SK-N-SH (cell line): ENCODE measurements around the gene LHB. TPM values are rescaled to one million over a fixed set of nuclear protein-coding genes. Genes with fewer than 3 reads are reported as not detected.

Experiments used
- CTCF ChIA-PET: fragments of 300-600, 350-600 bp; formaldehyde crosslinking; extraction: SDS; loops from one replicate; lab custom pipeline; 2021; lab: Yijun Ruan, JAX
- POLR2A ChIA-PET: fragments of 350-600 bp; sonication (Branson Sonifier 250); formaldehyde crosslinking; extraction: SDS; loops from one replicate; lab custom pipeline; 2020; ENCODE audit warnings: antibody characterized with exemption, inconsistent platforms; lab: Yijun Ruan, JAX
- DNase-seq: peaks from one replicate; pipeline ENCODE4 v3.0.0; 2012
- H2AFZ ChIP-seq: fragments of 200-600 bp; sonication (generic); 2 replicates; pipeline ENCODE4 v1.8.1; 2016; ENCODE audit warnings: antibody characterized with exemption, mild to moderate bottlenecking, low read depth
- H3F3A ChIP-seq: fragments of 200-600 bp; sonication (generic); replicated peaks from 2 replicates; pipeline ENCODE3; 2016; ENCODE audit warnings: antibody characterized with exemption, mild to moderate bottlenecking; ENCODE audit not compliant: insufficient read depth
- H3K27ac ChIP-seq, 2 experiments: fragments of 200-500 bp in 1 of 2; fragments of 200-600 bp in 1 of 2; sonication (Bioruptor generic) in 1 of 2; sonication (generic), shearing (Covaris generic) in 1 of 2; 2 replicates each; pipeline versions ENCODE4 v1.5.1 to v1.6.1; 2014 to 2016; ENCODE audit warnings: low read depth in 2 of 2, inconsistent platforms in 1 of 2, low read length in 1 of 2, mild to moderate bottlenecking in 1 of 2, mixed read lengths in 1 of 2
- H3K27me3 ChIP-seq: fragments of 200-600 bp; sonication (generic), shearing (Covaris generic); 2 replicates; pipeline ENCODE4 v1.6.1; 2016; ENCODE audit warnings: mixed run types; ENCODE audit not compliant: insufficient read depth
- H3K36me3 ChIP-seq, 2 experiments: fragments of 200-500 bp in 1 of 2; fragments of 200-600 bp in 1 of 2; sonication (Bioruptor generic) in 1 of 2; sonication (generic) in 1 of 2; replicated peaks in 1 of 2; 2 replicates each; pipeline versions ENCODE3 to v1.5.1; 2014 to 2016; ENCODE audit warnings: low read length in 1 of 2, mild to moderate bottlenecking in 1 of 2; ENCODE audit not compliant: insufficient read depth in 2 of 2, control insufficient read depth in 1 of 2
- H3K4me1 ChIP-seq, 2 experiments: fragments of 200-500 bp in 1 of 2; fragments of 200-600 bp in 1 of 2; sonication (Bioruptor generic) in 1 of 2; sonication (generic), shearing (Covaris generic) in 1 of 2; 2 replicates each; pipeline versions ENCODE4 v1.5.1 to v1.6.1; 2014 to 2016; ENCODE audit warnings: low read depth in 1 of 2, low read length in 1 of 2, mixed run types in 1 of 2; ENCODE audit not compliant: insufficient read depth in 2 of 2, control insufficient read depth in 1 of 2
- H3K4me2 ChIP-seq: fragments of 200-600 bp; sonication (generic), shearing (Covaris generic); 2 replicates; pipeline ENCODE4 v1.6.1; 2017; ENCODE audit warnings: mixed run types
- H3K4me3 ChIP-seq, 2 experiments: fragments of 200-500 bp in 1 of 2; fragments of 200-600 bp in 1 of 2; sonication (Bioruptor generic) in 1 of 2; sonication (generic), shearing (Covaris generic) in 1 of 2; 2 replicates each; pipeline versions ENCODE4 v1.5.1 to v1.8.1; 2014 to 2016; ENCODE audit warnings: low read depth in 2 of 2, inconsistent platforms in 1 of 2, low read length in 1 of 2, mild to moderate bottlenecking in 1 of 2, mixed read lengths in 1 of 2, moderate library complexity in 1 of 2
- H3K79me2 ChIP-seq: fragments of 200-600 bp; sonication (generic); 2 replicates; pipeline ENCODE4 v1.8.1; 2017; ENCODE audit warnings: mild to moderate bottlenecking; ENCODE audit not compliant: insufficient read depth
- H3K9ac ChIP-seq: fragments of 200-600 bp; sonication (generic); 2 replicates; pipeline ENCODE4 v1.6.1; 2017; ENCODE audit warnings: mixed run types
- H3K9me2 ChIP-seq: fragments of 200-600 bp; sonication (generic); 2 replicates; pipeline ENCODE4 v1.6.1; 2017; ENCODE audit warnings: mixed run types
- H3K9me3 ChIP-seq: fragments of 200-600 bp; sonication (generic); 2 replicates; pipeline ENCODE4 v1.6.1; 2017; ENCODE audit warnings: mixed run types, mild to moderate bottlenecking, moderate library complexity
- H4K20me1 ChIP-seq: fragments of 200-600 bp; sonication (generic); 2 replicates; pipeline ENCODE4 v1.6.1; 2017; ENCODE audit warnings: mild to moderate bottlenecking, mixed run types; ENCODE audit not compliant: insufficient read depth
- EP300 ChIP-seq, 2 experiments: IDR thresholded peaks; 2 replicates each; pipeline versions ENCODE4 v1.4.0 to v1.6.1; 2012; ENCODE audit warnings: borderline replicate concordance in 1 of 2, low read depth in 1 of 2, low read length in 1 of 2
- JUND ChIP-seq: IDR thresholded peaks from 2 replicates; pipeline ENCODE4 v1.4.0; 2012
- MXI1 ChIP-seq: IDR thresholded peaks from 2 replicates; pipeline ENCODE4 v1.6.1; 2012; ENCODE audit warnings: mild to moderate bottlenecking, low read depth, low read length, improper control_type of control experiment
- POLR2AphosphoS5 ChIP-seq: IDR thresholded peaks from 2 replicates; pipeline ENCODE4 v1.6.1; 2012; ENCODE audit warnings: low read depth, low read length
- SIN3A ChIP-seq: IDR thresholded peaks from 2 replicates; pipeline ENCODE4 v1.6.1; 2012; ENCODE audit warnings: low read depth, mild to moderate bottlenecking, low read length, moderate library complexity, borderline replicate concordance
- TAF1 ChIP-seq: IDR thresholded peaks from 2 replicates; pipeline ENCODE4 v1.6.1; 2012; ENCODE audit warnings: low read depth, mild to moderate bottlenecking, low read length, moderate library complexity, borderline replicate concordance
- WGBS: methylation state at CpG from one replicate; pipeline ENCODE4 v1.1.6; 2017; ENCODE audit warnings: low lambda C conversion rate; 5-methylcytosine and 5-hydroxymethylcytosine counted together
- polyA plus RNA-seq, 3 experiments: library from polyadenylated mRNA; depleted of rRNA; stranded (reverse); fragments of >200 nt; gene quantifications; 2 replicates each; pipeline ENCODE4 v1.2.3, GENCODE V29; 2012
- TF ChIP-seq, protein P1 (sequence below): IDR thresholded peaks from 2 replicates; pipeline ENCODE4 v1.4.0; 2012; ENCODE audit warnings: low read depth
- TF ChIP-seq, protein P2 (sequence below): fragments of 200-600 bp; sonication (generic); IDR thresholded peaks from 2 replicates; pipeline ENCODE4 v1.6.1; 2017; ENCODE audit warnings: antibody characterized with exemption, mild to moderate bottlenecking, moderate library complexity

The LHB gene
- polyA plus RNA-seq, 1 of the 3 experiments (the other 2 are of a cell fraction): 0.13 TPM

- 5% methylated on average over 8 of the region's 62 CpGs for WGBS
- CTCF ChIA-PET: interaction anchor here (0.6 to 3.3 kb wide), 12 partner anchors 9 to 1663 kb away, joined by 3 to 17 read pairs (median 4); partner anchors contain the start of genes GYS1 and RUVBL2
Measured at GRCh38 chr19:49017666-49018351, 918 bp upstream of the LHB start.

GRCh38 chr19:49016067-49016839, 638 bp downstream of the LHB start:
- H3K9ac ChIP-seq: no peak overlapping the region
- H3K4me3 ChIP-seq: no peak overlapping the region
- no peaks in the 10 kb centered on the region for H3K9me3 ChIP-seq
- H3K36me3 ChIP-seq: peaks cover 0 to 32% of the 10 kb centered on the region in 2 experiments
- WGBS: 47% methylated on average over 3 of the region's 29 CpGs
- ChIA-PET POLR2A (no interaction called here), CTCF (interaction anchor here (1.4 kb wide), 1 partner anchor 16 kb away, joined by 3 read pairs; no protein-coding TSS in a partner anchor)
- H4K20me1 ChIP-seq: no peaks in the 10 kb centered on the region
- H3K27me3 ChIP-seq: no peaks in the 10 kb centered on the region
- no peaks in the 10 kb centered on the region for H3K9me2 ChIP-seq
- TF ChIP-seq, protein P1, sequence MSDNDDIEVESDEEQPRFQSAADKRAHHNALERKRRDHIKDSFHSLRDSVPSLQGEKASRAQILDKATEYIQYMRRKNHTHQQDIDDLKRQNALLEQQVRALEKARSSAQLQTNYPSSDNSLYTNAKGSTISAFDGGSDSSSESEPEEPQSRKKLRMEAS: no peak
- TF ChIP-seq JUND: no peak
- H3F3A ChIP-seq: peaks cover 17% of the 10 kb centered on the region
- H3K4me2 ChIP-seq: no peak overlapping the region
- no peak overlapping the region for H2AFZ ChIP-seq
- H3K4me1 ChIP-seq: peaks cover 0 to 35% of the 10 kb centered on the region in 2 experiments; a peak in 1 of 4 replicates
- no peak for DNase-seq
- H3K27ac ChIP-seq: no peak overlapping the region
- no peaks in the 10 kb centered on the region for H3K79me2 ChIP-seq

More at GRCh38 chr19:49017666-49018351, 918 bp upstream of the LHB start:
- Histone ChIP-seq H3K9me2 (no peaks in the 10 kb centered on the region), H3K36me3 (peaks cover 0 to 21% of the 10 kb centered on the region in 2 experiments), H3K4me1 (peaks cover 0 to 35% of the 10 kb centered on the region in 2 experiments; a peak in 1 of 4 replicates), H4K20me1 (no peaks in the 10 kb centered on the region), H3K4me2 (peak overlapping the region; percentile 79), H3K9me3 (no peaks in the 10 kb centered on the region), H3F3A (peaks cover 24% of the 10 kb centered on the region), H3K4me3 (peak overlapping the region; percentile 46 to 60), H3K79me2 (no peaks in the 10 kb centered on the region), H3K27ac (no peak overlapping the region), H3K9ac (peak overlapping the region; percentile 18; the same call in 1 of the 2 replicates), H2AFZ (no peak overlapping the region), H3K27me3 (no peaks in the 10 kb centered on the region)
- TF ChIP-seq EP300 (IDR thresholded peaks at IDR 0.05; ENCODE audit: borderline replicate concordance in 1 of 2, low read depth in 1 of 2, low read length in 1 of 2) (no peak), TAF1 (no peak), POLR2AphosphoS5 (0 out of 2 replicates have a peak, but pooled peaks have one; percentile 16), SIN3A (peak; percentile 29; the same call in 1 of the 2 replicates), MXI1 (peak; percentile 35; the same call in 1 of the 2 replicates)
- TF ChIP-seq, protein P2, sequence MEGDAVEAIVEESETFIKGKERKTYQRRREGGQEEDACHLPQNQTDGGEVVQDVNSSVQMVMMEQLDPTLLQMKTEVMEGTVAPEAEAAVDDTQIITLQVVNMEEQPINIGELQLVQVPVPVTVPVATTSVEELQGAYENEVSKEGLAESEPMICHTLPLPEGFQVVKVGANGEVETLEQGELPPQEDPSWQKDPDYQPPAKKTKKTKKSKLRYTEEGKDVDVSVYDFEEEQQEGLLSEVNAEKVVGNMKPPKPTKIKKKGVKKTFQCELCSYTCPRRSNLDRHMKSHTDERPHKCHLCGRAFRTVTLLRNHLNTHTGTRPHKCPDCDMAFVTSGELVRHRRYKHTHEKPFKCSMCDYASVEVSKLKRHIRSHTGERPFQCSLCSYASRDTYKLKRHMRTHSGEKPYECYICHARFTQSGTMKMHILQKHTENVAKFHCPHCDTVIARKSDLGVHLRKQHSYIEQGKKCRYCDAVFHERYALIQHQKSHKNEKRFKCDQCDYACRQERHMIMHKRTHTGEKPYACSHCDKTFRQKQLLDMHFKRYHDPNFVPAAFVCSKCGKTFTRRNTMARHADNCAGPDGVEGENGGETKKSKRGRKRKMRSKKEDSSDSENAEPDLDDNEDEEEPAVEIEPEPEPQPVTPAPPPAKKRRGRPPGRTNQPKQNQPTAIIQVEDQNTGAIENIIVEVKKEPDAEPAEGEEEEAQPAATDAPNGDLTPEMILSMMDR: peak; percentile 57
- TF ChIP-seq, protein P1: peak; percentile 34
- POLR2A ChIA-PET: interaction anchor here (1.5 kb wide), 1 partner anchor 8 kb away, joined by 7 read pairs; no protein-coding TSS in a partner anchor
- DNase-seq: peak; percentile 89
